ENCODE results near the gene NPM1.

- TF ChIP-seq CTCF (IDR thresholded peaks at IDR 0.05 in 2 of 3, conservative IDR thresholded peaks at IDR 0.05 in 1 of 3; ENCODE audit: borderline replicate concordance in 1 of 3, insufficient read depth in 1 of 3, low read depth in 2 of 3, low read length in 2 of 3) = no peak
- no peak for TF ChIP-seq ZNF274 (IDR thresholded peaks at IDR 0.05; ENCODE audit: low read depth, low read length)
- no peak for TF ChIP-seq EZH2phosphoT487 (IDR thresholded peaks at IDR 0.05; ENCODE audit: borderline replicate concordance)
Observed at GRCh38 chr5:171357843-171358242, 29.8 kb upstream of the NPM1 start.
